Stimulated activated CD8-positive, alpha-beta memory T cell treated with anti-CD3 and anti-CD28 coated beads, Interleukin-15, amount 100 ng/mL, for 24 hours (primary cell): ENCODE results near the gene SHTN1.

Experiments used
- DNase-seq: peaks from one replicate; pipeline ENCODE4 v3.0.0-alpha.2; 2020; ENCODE audit warnings: low read depth

Gene SHTN1

GRCh38 chr10:117005026-117005526 lies at the start of gene SHTN1:
Gene SHTN1, minus strand, starts transcription at chr10:117005187. Its CDS starts 108 bp downstream, at chr10:117005079.
- DNase-seq = no peak

GRCh38 chr10:117053482-117053881 lies 48.5 kb upstream of the SHTN1 start:
- DNase-seq = no peak

- DNase-seq = no peak
Observed at GRCh38 chr10:117047947-117048346, 43.0 kb upstream of the SHTN1 start.

- no peak for DNase-seq
Observed at GRCh38 chr10:117016266-117016665, 11.3 kb upstream of the SHTN1 start.

GRCh38 chr10:117014835-117015234 lies 9.8 kb upstream of the SHTN1 start:
- DNase-seq = no peak

- DNase-seq = no peak
Observed at GRCh38 chr10:117007080-117007479, 2.1 kb upstream of the SHTN1 start.

GRCh38 chr10:117005527-117006055 lies 604 bp upstream of the SHTN1 start:
- no peak for DNase-seq

- DNase-seq = no peak
Observed at GRCh38 chr10:117004227-117005025, 561 bp downstream of the SHTN1 start.

- DNase-seq = no peak
Observed at GRCh38 chr10:117003336-117003735, 1.7 kb downstream of the SHTN1 start.

- DNase-seq = no peak
Observed at GRCh38 chr10:117002206-117002605, 2.8 kb downstream of the SHTN1 start.

- no peak for DNase-seq
Observed at GRCh38 chr10:117001144-117001543, 3.8 kb downstream of the SHTN1 start.

GRCh38 chr10:117000580-117000979 lies 4.4 kb downstream of the SHTN1 start:
- no peak for DNase-seq

GRCh38 chr10:116998172-116998571 lies 6.8 kb downstream of the SHTN1 start:
- no peak for DNase-seq

- no peak for DNase-seq
Observed at GRCh38 chr10:116997015-116997414, 8.0 kb downstream of the SHTN1 start.

- DNase-seq = no peak
Observed at GRCh38 chr10:116995648-116996047, 9.3 kb downstream of the SHTN1 start.

- DNase-seq = no peak
Observed at GRCh38 chr10:116994113-116994890, 10.7 kb downstream of the SHTN1 start.

- DNase-seq = no peak
Observed at GRCh38 chr10:116993610-116994009, 11.4 kb downstream of the SHTN1 start.

GRCh38 chr10:116992183-116992582 lies 12.8 kb downstream of the SHTN1 start:
- no peak for DNase-seq

- no peak for DNase-seq
Observed at GRCh38 chr10:116990276-116990800, 14.6 kb downstream of the SHTN1 start.

- no peak for DNase-seq
Observed at GRCh38 chr10:116989439-116989838, 15.5 kb downstream of the SHTN1 start.

- no peak for DNase-seq
Observed at GRCh38 chr10:116988311-116988710, 16.7 kb downstream of the SHTN1 start.

GRCh38 chr10:116985611-116986010 lies 19.4 kb downstream of the SHTN1 start:
- no peak for DNase-seq
